GM18499 (cell line): ENCODE measurements around the gene JCHAIN.
"Not testable (repeated sequence)": the region's sequence is repeated elsewhere in the genome, so short reads cannot be mapped to it uniquely, and the experiment has no call there.

ENCODE experiments used
- ATAC-seq: cut with Tn5 transposase; IDR thresholded peaks from one replicate; pipeline ENCODE4 v1.9.1; 2021; ENCODE audit warnings: moderate number of reproducible peaks; ENCODE audit not compliant: insufficient read depth, unreplicated experiment

The JCHAIN gene

DNA sequence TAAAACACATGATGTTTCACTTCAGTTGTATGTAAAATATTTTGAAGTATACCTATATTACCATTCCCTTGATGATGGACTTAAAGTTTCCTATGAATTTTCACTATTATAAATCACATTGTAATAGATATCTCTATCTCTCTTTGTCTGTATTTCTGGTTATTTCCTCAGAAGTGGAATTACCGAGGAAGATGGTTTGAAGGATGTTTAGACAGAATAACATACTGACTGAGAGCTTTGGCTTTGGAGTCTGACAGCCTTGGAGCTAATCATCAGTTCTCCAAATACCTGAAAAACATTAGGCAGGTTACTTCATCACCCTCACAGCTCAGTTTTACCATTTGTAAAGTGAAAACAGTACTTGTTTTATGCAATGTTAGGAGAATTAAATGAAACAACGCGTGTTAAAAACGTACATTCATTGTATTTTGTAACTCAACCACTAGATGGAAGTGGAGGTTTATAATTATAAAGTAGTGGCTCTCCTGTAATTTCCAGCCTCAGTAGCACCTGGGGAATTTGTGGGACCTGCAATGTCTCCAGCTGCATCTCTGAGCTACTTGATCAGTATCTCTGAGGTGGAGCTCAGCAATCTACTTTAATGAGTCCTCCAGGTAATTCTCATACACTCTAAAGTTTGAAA is 14.3 kb downstream of the JCHAIN start:
- no peak for ATAC-seq

GRCh38 chr4:70650741-70651140 is 15.6 kb downstream of the JCHAIN start:
- not testable (repeated sequence) for ATAC-seq

DNA sequence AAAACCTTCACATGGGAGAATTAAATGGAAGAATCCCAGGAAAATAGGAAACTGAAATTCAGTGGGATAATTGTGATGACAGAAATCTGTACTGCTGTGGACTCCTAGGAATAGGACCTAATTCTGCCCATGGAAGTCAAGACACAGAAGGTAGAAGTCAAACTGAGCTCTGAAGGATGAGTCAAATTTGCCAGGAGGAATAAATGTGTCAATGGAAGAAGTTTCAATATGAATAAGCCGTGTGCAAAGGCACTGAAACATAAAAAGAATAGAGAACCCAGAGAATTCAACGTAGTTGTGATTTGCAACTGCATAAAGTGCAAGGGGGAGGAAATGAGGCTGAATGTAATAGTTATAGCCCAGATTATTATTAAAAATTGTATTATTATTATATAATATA is 26.1 kb downstream of the JCHAIN start:
- ATAC-seq = peak; percentile 65

GRCh38 chr4:70637239-70637913 is 28.9 kb downstream of the JCHAIN start:
- ATAC-seq = no peak

GRCh38 chr4:70634482-70634881 is 31.8 kb downstream of the JCHAIN start:
- no peak for ATAC-seq

GRCh38 chr4:70632028-70632427 is 34.3 kb downstream of the JCHAIN start:
- no peak for ATAC-seq

DNA sequence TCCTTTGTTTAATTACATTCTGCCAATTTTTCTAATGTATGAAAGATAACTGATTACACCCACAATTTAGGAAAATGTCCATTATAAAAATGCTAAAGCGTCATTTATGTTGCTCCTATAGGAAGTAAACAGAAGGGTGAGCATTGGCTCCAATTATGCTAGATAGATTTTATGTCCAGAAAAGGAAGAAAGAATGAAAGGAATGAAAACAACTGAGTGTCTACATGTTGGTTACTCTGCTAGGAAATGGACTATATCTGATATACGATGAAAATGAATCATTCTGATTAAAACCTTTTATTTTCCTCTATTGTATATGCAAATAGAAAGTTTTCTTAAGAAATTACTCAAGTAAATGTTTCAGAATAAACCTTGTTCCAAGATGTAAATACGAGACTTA is 36.1 kb downstream of the JCHAIN start:
- ATAC-seq = no peak

DNA sequence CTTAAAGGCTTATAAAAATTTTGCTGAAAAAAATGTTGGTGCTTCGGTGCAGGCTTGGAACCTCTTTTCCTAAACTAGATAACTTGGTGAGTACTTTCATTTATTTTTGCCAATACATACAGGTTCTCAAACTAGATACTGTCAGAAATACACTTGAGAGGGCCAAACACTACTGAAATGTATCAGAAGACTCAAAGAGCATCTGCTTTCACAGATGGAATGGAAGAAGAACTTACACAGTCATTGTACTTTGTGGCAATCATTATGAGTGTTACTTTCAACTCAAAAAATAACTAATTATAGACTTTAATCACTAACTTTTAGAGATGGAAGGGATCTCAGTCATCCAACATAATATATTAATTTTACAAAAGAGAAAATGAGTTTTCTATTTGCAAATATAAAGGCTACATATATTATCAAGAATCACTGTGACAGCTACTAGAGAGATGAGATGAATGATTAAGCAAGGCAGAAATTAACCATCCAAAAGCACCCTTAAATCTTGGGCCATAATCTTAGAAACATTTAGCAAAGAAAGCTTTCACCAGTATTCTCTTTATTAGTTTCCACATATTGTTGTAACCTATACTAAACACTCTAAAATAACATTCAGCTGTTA is 36.7 kb downstream of the JCHAIN start:
- no peak for ATAC-seq

DNA sequence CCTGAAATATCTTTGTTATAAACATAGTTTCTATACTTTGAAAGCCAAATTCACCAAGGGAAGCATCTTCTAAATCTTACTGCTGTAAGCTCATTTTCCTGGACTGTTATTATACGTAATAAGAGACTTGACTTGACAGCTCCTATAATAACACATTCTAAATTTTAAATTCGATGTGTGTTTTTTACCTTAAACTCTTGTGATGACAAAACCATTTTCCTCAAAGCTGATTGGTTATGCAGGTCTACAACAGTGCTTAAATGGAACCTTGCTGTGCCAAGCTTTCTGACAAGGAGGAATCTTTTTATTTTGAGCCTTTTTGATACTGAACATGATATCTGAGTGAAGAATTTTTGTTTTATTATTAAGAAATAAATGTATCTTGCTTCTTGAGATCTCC is 37.9 kb downstream of the JCHAIN start, which contains the start of gene ENAM:
ENAM (plus strand) TSS at position 301 of the 400 bp plus-strand sequence. CDS start 757 bp downstream, outside the sequence.
- ATAC-seq = no peak

DNA sequence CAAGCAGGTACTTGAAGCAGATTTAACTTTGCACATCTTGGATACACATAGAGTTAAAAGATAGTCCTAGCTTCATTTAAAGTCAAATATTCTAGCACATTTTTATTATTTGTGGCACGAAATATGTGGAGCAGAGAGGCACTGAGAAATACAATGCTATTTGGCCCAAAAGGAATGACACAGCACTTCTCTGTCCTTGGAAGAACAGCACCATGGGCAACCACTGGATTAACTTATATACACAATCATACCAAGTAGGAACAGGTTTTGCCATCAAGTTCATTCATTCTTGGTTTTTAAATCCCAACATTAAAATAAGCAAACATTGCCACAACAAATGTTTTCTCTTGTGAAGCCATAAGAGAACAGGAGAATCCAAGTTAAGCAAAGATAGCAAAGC is 38.7 kb downstream of the JCHAIN start:
- no peak for ATAC-seq

GRCh38 chr4:70624226-70624793 is 42.0 kb downstream of the JCHAIN start:
- no peak for ATAC-seq

DNA sequence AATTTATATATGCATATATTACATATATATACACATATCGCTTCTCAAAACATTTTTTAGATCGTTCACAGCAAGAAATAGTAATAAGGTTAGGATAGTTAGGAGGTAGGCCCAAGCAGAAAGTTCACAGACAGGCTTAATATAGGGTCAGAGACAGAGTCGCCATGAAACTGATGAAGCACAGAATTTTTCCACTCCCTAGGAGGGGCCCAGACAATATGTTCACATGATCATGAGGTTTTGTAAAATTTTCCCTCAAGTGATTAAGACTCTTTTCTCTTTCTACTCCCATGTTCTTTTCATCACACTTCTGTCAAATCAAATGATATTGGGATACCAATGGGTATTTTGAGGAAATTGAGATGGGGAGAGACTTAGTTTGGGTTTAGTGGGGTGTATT is 43.0 kb downstream of the JCHAIN start:
- ATAC-seq = no peak

GRCh38 chr4:70619778-70620177 is 46.5 kb downstream of the JCHAIN start:
- ATAC-seq = no peak

GRCh38 chr4:70619288-70619687 is 47.0 kb downstream of the JCHAIN start:
- no peak for ATAC-seq

- no peak for ATAC-seq
These were observed 52.1 kb downstream of the JCHAIN start for GRCh38 chr4:70614184-70614555.

DNA sequence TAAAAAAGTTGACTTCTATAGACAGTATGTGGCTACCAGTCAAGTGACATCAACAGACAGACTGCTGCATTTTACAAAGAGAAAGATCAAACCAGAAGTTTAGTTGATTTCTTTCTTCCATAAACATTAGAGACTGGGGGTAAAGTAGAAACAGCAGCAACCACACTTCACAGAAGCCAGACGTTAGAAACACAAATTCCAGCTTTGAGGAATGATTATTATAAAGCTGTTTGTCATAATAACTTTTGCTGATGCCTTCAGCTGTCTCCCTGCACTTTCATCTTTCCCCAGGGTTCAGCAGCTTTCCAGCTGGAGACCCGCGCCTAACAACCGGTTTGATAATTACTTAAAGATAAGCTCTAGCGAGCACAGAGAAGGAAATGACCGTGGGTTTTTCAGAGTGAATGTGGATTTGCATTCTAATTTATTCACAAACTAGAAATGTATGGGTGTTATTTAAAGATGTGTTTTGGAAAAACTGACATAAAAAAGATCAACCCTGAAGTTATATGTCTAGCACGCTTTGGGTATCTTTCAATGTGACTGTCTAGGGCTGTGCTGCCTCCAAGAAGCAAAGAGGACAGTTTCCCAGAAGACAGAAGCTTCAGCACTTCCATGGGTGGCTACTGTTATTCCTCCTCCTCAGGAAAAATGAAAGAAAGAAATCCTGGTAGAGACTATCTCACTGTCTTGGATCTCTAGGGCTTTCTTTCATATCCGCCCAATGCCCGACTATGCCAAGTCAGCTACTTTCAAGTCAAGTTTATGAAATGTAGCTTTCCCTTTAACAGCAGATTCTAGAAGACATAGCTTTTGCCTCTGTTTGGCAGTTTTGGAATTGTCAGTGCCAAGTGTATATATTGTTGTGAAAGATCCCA is 52.8 kb downstream of the JCHAIN start:
- ATAC-seq = peak; percentile 53

DNA sequence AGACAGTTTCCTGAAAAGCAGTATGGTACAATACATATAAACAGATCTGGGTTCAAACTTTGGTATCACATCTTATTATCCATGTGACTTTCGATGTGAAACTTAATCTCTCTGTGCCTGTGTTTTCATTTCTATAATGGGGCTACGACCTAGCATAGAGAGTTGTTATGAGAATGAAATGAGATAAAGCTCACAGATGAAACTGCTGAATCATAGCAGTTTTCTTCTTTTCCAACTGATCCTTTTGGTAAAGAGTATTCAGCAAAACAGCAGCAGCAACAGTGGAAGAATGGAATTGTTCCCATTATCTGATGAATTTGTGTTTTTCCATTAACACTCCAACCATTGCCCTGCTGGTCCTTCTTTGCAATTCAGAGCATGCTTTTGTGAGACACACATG is 58.0 kb downstream of the JCHAIN start:
- no peak for ATAC-seq

DNA sequence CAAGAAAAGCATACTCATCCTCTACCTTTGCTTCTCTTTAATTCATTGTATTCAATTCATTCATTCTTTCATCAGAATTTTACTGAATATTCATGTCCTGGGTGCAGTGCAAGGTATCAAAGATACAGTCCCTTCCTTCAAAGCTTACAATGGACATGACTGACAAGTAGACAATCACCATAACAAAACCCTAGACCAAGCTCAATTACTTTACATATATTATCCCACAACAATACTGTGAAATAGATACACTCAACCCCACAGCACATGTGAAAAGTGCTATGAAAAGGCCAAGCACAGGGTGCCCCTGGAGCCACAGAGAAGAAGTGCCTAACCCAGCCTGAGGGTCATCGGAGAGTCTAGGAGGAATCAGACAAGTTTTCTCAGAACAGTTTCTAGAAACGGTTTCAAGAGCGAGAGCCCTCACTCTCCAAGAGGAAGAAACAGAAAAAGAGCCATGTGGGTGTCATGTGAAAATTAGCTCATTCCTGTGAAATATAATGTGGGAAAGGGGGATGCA is 58.9 kb downstream of the JCHAIN start:
- ATAC-seq = no peak

DNA sequence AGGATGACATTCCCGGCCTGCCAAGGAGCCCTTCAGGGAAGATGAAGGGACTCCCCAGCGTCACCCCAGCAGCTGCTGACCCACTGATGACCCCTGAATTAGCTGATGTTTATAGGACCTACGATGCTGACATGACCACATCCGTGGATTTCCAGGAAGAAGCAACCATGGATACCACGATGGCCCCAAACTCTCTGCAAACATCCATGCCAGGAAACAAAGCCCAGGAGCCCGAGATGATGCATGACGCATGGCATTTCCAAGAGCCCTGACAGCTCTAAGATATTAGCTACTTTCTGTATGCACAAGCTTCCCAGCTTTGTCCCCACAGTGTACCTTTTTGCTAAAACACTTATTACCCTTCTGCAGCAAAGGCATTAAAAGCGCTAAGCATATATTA is 59.8 kb downstream of the JCHAIN start:
- ATAC-seq = no peak
